A673 (cell line): Measurements from ENCODE around the gene USP10. TPM values are rescaled to one million over a fixed set of nuclear protein-coding genes. Genes with fewer than 3 reads are reported as not detected.

ENCODE experiments used
- BruUV-seq: library from RNA; stranded (reverse); fragments of 400-500 nt; replicated peaks from 2 replicates; lab custom pipeline; 2021; lab: Mats Ljungman, UMichigan
- CTCF ChIA-PET: fragments of 300-600 bp; sonication (Branson Sonifier 250); formaldehyde crosslinking; loops from one replicate; lab custom pipeline; 2022; ENCODE audit warnings: antibody characterized with exemption; lab: Charles Lee
- POLR2A ChIA-PET: fragments of 300-600 bp; sonication (Branson Sonifier 250); formaldehyde crosslinking; loops from one replicate; lab custom pipeline; 2022; ENCODE audit warnings: antibody characterized with exemption; ENCODE audit not compliant: low non-redundant PET; lab: Charles Lee
- DNase-seq: peaks from one replicate; pipeline ENCODE4 v3.0.0-alpha.2; 2015; ENCODE audit warnings: low spot score
- H3K27ac ChIP-seq: fragments of 200-600 bp; sonication (generic); 2 replicates; pipeline ENCODE4 v1.5.1; 2016; ENCODE audit warnings: mixed run types, low read depth, mild to moderate bottlenecking, mixed read lengths, antibody characterized with exemption, low read length; ENCODE audit not compliant: poor library complexity, severe bottlenecking
- H3K27me3 ChIP-seq: fragments of 200-600 bp; sonication (generic); replicated peaks from 2 replicates; pipeline ENCODE4 v1.6.1; 2017; ENCODE audit warnings: mixed run types, low read depth, mild to moderate bottlenecking, mixed read lengths, antibody characterized with exemption, low read length; ENCODE audit not compliant: insufficient read depth, poor library complexity
- H3K36me3 ChIP-seq: fragments of 200-600 bp; sonication (generic); 2 replicates; pipeline ENCODE4 v1.6.1; 2016; ENCODE audit warnings: mixed run types, mild to moderate bottlenecking, mixed read lengths, antibody characterized with exemption, low read length; ENCODE audit not compliant: insufficient read depth, poor library complexity, severe bottlenecking
- H3K4me1 ChIP-seq: fragments of 200-600 bp; sonication (generic); 2 replicates; pipeline ENCODE4 v1.6.1; 2017; ENCODE audit warnings: mixed run types, mild to moderate bottlenecking, mixed read lengths, antibody characterized with exemption, low read length; ENCODE audit not compliant: insufficient read depth, poor library complexity, severe bottlenecking
- H3K4me3 ChIP-seq: fragments of 200-600 bp; sonication (generic); 2 replicates; pipeline ENCODE4 v1.5.1; 2016; ENCODE audit warnings: low read depth, mixed run types, mild to moderate bottlenecking, mixed read lengths, low read length; ENCODE audit not compliant: poor library complexity, severe bottlenecking
- H3K9me3 ChIP-seq: fragments of 200-600 bp; sonication (generic); 2 replicates; pipeline ENCODE4 v1.6.1; 2016; ENCODE audit warnings: mixed run types, low read depth, mild to moderate bottlenecking, mixed read lengths, antibody characterized with exemption, low read length; ENCODE audit not compliant: poor library complexity, severe bottlenecking
- CTCF ChIP-seq: fragments of 300-800, 200-600 bp; sonication (generic); conservative IDR thresholded peaks from 2 replicates; pipeline ENCODE4 v1.5.1; 2017; ENCODE audit warnings: low read depth, mild to moderate bottlenecking, antibody characterized with exemption, low read length, moderate library complexity, mixed read lengths
- EZH2 ChIP-seq: fragments of 200-600 bp; sonication (generic); IDR thresholded peaks from 2 replicates; pipeline ENCODE4 v1.6.1; 2017; ENCODE audit warnings: borderline replicate concordance, low read depth, mild to moderate bottlenecking, mixed read lengths, antibody characterized with exemption, low read length; ENCODE audit not compliant: poor library complexity, severe bottlenecking
- intact Hi-C: fragments of 100-400 bp; cut with micrococcal nuclease; formaldehyde crosslinking; loops from one replicate; pipeline ENCODE4 v1.10.0; 2022; ENCODE audit not compliant: unreplicated experiment
- total RNA-seq: library from RNA; stranded (reverse); gene quantifications from 2 replicates; pipeline ENCODE4 v1.2.3, GENCODE V29; 2021

USP10 gene
- total RNA-seq, 1 experiment from 2014 or later, result 171 TPM

- Histone ChIP-seq H3K27me3 (no peaks in the 10 kb centered on the region), H3K9me3 (no peaks in the 10 kb centered on the region), H3K27ac (no peak overlapping the region), H3K4me1 (peaks cover 25% of the 10 kb centered on the region), H3K36me3 (peaks cover 30% of the 10 kb centered on the region), H3K4me3 (no peak overlapping the region)
- intact Hi-C loops, result no loop called here
- no TSS peak for BruUV-seq
- TF ChIP-seq EZH2 (no peak), CTCF (no peak)
- POLR2A ChIA-PET, result no interaction called here
- no peak for DNase-seq
- CTCF ChIA-PET, result no interaction called here
Observed at GRCh38 chr16:84749072-84749471, 49.3 kb downstream of the USP10 start.

GRCh38 chr16:84749815-84750214 lies 50.0 kb downstream of the USP10 start:
- H3K4me1 ChIP-seq, result peaks cover 21% of the 10 kb centered on the region
- TF ChIP-seq EZH2, result no peak
- no peak for TF ChIP-seq CTCF
- no peak overlapping the region for H3K4me3 ChIP-seq
- BruUV-seq, result no TSS peak
- intact Hi-C loops, result no loop called here
- H3K27ac ChIP-seq, result no peak overlapping the region
- peaks cover 27% of the 10 kb centered on the region for H3K36me3 ChIP-seq
- no peaks in the 10 kb centered on the region for H3K9me3 ChIP-seq
- no peaks in the 10 kb centered on the region for H3K27me3 ChIP-seq
- ChIA-PET CTCF (no interaction called here), POLR2A (no interaction called here)
- no peak for DNase-seq

GRCh38 chr16:84750575-84750974 lies 50.8 kb downstream of the USP10 start:
- intact Hi-C loops, result no loop called here
- Histone ChIP-seq H3K27me3 (no peaks in the 10 kb centered on the region), H3K4me1 (peaks cover 21% of the 10 kb centered on the region), H3K9me3 (no peaks in the 10 kb centered on the region), H3K36me3 (peaks cover 24% of the 10 kb centered on the region), H3K27ac (no peak overlapping the region), H3K4me3 (no peak overlapping the region)
- no TSS peak for BruUV-seq
- no peak for DNase-seq
- TF ChIP-seq EZH2, result no peak
- TF ChIP-seq CTCF, result no peak
- ChIA-PET CTCF (interaction anchor here (0.9 kb wide), 1 partner anchor 12 kb away, joined by 3 read pairs; no protein-coding TSS in a partner anchor), POLR2A (no interaction called here)
